Measurements from ENCODE around the gene SV2B.

DNA sequence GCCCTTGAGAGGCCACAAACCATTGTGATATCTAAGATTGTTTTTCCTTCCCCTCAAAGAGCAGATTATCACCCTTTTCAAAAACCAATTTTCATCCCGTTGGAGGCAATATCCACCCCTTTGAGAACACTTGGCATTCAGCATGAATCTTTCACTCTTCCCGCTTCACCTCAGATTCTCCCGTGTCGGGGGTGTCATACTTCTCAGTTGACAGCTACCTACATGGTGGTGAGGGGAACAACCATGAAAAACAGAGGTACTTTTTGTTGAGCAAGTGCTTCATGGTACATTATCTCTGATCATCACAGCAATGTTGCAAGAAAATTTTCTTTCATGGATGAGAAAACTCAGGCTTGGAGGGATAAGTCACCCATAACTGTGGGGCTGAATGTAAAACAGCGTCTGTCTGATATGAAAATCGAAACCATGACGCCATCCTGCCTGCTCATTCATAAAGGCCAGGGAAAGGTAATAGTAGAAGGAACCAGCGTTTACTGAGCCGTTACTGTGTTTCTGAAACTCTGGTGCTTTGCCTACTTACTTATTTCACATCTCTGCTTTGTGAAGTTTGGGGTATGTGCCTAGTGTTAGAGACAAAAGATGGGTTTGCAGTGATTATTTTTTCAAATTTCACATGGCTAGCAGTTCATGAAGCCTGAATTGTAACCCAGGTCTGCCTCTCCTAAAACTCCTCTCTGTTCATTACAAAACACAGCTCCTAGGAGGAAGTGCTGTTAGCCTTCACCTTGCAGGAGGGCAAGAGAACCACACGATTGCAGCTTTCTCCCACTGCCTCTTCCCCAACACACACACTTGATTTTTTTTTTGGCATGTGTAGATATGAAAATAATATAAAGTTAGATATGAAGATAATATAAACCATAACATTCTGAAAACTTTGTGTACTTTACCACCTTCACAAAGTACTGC, 35.4 kb downstream of the SV2B start:
- TF ChIP-seq POLR2A (IDR thresholded peaks at IDR 0.05; ENCODE audit: low read depth, low read length) (no peak), TAF1 (IDR thresholded peaks at IDR 0.05; ENCODE audit: low read depth, low read length) (no peak), POLR2AphosphoS5 (IDR thresholded peaks at IDR 0.05; ENCODE audit: low read depth, low read length) (no peak), PAX5 (IDR thresholded peaks at IDR 0.05; ENCODE audit: insufficient read depth, low read length, severe bottlenecking) (no peak)
